Measurements from ENCODE around the gene EXOC3L2. TPM values are rescaled to one million over a fixed set of nuclear protein-coding genes. Genes with fewer than 3 reads are reported as not detected.

EXOC3L2 gene
- total and polyA plus RNA-seq, 2 donors (not counting 3 experiments of a cell fraction or from before 2014, with no cell fraction given): 0.66 to 1.8 TPM

- POLR2A ChIA-PET: no interaction called here
- intact Hi-C loops (cut with micrococcal nuclease): no loop called here
Observed at GRCh38 chr19:45202637-45203036, 42.6 kb downstream of the EXOC3L2 start.

More at GRCh38 chr19:45202637-45203036, 42.6 kb downstream of the EXOC3L2 start:
- Histone ChIP-seq H4K20me1 (replicated peaks; ENCODE audit: control insufficient read depth, extremely low read depth, insufficient read depth, low read length) (no peaks in the 10 kb centered on the region), H3K79me2 (ENCODE audit: control insufficient read depth, insufficient read depth, low read length) (no peaks in the 10 kb centered on the region), H3K27ac (ENCODE audit: insufficient read depth, low read depth, low read length) (no peak overlapping the region), H3K9me3 (replicated peaks; ENCODE audit: control insufficient read depth, insufficient read depth, low read length) (no peaks in the 10 kb centered on the region), H3K27me3 (ENCODE audit: control insufficient read depth in 2 of 2, insufficient read depth in 2 of 2, low read length in 2 of 2) (no peaks in the 10 kb centered on the region), H2AFZ (ENCODE audit: low read depth, low read length) (no peak overlapping the region), H3K4me2 (ENCODE audit: insufficient read depth, low read length) (no peak overlapping the region), H3K36me3 (ENCODE audit: control insufficient read depth in 2 of 2, extremely low read depth in 1 of 2, insufficient read depth in 2 of 2, low read length in 2 of 2) (no peaks in the 10 kb centered on the region), H3K9ac (replicated peaks; ENCODE audit: extremely low read depth, insufficient read depth, low read length) (no peak overlapping the region), H3K4me3 (replicated peaks in 1 of 3; ENCODE audit: insufficient read depth in 1 of 3, low read depth in 1 of 3, low read length in 3 of 3) (no peak overlapping the region), H3K9me1 (replicated peaks; ENCODE audit: control insufficient read depth, extremely low read depth, insufficient read depth, low read length) (no peaks in the 10 kb centered on the region), H3K4me1 (ENCODE audit: control insufficient read depth, extremely low read depth, insufficient read depth, low read length) (no peaks in the 10 kb centered on the region)
- no TSS peak for BruUV-seq (replicated peaks)
- FAIRE-seq (no peak), DNase-seq (ENCODE audit: low read depth, low spot score) (no peak)
- CTCF ChIA-PET: interaction anchor here (0.6 to 5.8 kb wide), 3 partner anchors 11 to 135 kb away, joined by 5 to 102 read pairs (median 76); no protein-coding TSS in a partner anchor
- no peak for TF ChIP-seq MYC (IDR thresholded peaks at IDR 0.05; ENCODE audit: low read depth, low read length)
- TF ChIP-seq, protein P1, sequence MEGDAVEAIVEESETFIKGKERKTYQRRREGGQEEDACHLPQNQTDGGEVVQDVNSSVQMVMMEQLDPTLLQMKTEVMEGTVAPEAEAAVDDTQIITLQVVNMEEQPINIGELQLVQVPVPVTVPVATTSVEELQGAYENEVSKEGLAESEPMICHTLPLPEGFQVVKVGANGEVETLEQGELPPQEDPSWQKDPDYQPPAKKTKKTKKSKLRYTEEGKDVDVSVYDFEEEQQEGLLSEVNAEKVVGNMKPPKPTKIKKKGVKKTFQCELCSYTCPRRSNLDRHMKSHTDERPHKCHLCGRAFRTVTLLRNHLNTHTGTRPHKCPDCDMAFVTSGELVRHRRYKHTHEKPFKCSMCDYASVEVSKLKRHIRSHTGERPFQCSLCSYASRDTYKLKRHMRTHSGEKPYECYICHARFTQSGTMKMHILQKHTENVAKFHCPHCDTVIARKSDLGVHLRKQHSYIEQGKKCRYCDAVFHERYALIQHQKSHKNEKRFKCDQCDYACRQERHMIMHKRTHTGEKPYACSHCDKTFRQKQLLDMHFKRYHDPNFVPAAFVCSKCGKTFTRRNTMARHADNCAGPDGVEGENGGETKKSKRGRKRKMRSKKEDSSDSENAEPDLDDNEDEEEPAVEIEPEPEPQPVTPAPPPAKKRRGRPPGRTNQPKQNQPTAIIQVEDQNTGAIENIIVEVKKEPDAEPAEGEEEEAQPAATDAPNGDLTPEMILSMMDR (IDR thresholded peaks at IDR 0.05; ENCODE audit: extremely low read depth in 1 of 2, insufficient read depth in 1 of 2, low read depth in 1 of 2, low read length in 2 of 2): no peak
- no peak for TF ChIP-seq POLR2A (IDR thresholded peaks at IDR 0.05; ENCODE audit: low read depth, low read length)
- TF ChIP-seq JUN (IDR thresholded peaks at IDR 0.05; ENCODE audit: borderline replicate concordance, insufficient read depth, insufficient read length, low read depth): no peak
- no peak for TF ChIP-seq GATA2 (IDR thresholded peaks at IDR 0.05; ENCODE audit: insufficient read depth, insufficient read length, low read depth, low read length)
- no peak for TF ChIP-seq FOS (IDR thresholded peaks at IDR 0.05; ENCODE audit: borderline replicate concordance, insufficient read depth, low read length)
- TF ChIP-seq, protein P2, sequence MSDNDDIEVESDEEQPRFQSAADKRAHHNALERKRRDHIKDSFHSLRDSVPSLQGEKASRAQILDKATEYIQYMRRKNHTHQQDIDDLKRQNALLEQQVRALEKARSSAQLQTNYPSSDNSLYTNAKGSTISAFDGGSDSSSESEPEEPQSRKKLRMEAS (IDR thresholded peaks at IDR 0.05; ENCODE audit: insufficient read depth, insufficient read length): no peak
- no peak for TF ChIP-seq POLR2AphosphoS5 (IDR thresholded peaks at IDR 0.05; ENCODE audit: insufficient read depth, low read depth, low read length)
- no peak for TF ChIP-seq EZH2 (IDR thresholded peaks at IDR 0.05; ENCODE audit: borderline replicate concordance, low read depth, low read length, severe bottlenecking)
- dilution Hi-C loops (cut with MboI; ENCODE audit: extremely low pct_ligation_motif_present, low sequenced_read_pairs): no loop called here
